ENCODE measurements around the gene ZP2.

The ZP2 gene

DNA sequence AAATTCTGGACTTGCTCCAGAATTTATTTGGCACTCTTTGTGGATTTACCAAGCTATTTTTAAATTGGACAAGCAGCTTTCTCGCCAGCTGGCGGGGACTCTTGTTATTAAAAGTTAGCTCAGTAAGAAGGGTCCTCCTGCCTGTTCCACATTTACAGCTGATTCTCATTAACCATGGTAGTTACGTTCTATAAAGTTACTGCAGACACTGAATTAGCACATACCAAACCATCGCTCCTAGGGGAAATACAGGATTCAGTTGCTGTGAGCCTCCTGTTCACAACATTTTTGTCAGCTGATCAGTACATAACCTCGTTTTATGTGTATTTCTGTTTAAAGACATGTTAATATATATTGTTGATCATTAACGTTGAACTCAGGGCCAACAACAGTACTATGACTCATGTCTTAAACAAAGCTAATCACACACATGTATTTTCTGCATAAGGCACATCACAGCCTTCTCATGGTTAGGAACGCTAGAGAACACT, 48.7 kb downstream of the ZP2 start:
- TF ChIP-seq, protein P1, sequence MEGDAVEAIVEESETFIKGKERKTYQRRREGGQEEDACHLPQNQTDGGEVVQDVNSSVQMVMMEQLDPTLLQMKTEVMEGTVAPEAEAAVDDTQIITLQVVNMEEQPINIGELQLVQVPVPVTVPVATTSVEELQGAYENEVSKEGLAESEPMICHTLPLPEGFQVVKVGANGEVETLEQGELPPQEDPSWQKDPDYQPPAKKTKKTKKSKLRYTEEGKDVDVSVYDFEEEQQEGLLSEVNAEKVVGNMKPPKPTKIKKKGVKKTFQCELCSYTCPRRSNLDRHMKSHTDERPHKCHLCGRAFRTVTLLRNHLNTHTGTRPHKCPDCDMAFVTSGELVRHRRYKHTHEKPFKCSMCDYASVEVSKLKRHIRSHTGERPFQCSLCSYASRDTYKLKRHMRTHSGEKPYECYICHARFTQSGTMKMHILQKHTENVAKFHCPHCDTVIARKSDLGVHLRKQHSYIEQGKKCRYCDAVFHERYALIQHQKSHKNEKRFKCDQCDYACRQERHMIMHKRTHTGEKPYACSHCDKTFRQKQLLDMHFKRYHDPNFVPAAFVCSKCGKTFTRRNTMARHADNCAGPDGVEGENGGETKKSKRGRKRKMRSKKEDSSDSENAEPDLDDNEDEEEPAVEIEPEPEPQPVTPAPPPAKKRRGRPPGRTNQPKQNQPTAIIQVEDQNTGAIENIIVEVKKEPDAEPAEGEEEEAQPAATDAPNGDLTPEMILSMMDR (IDR thresholded peaks at IDR 0.05) = no peak
- DNase-seq = no peak
- Mint-ChIP-seq H3K27ac (peak overlapping the region; percentile 37), H3K4me1 (peaks cover 30% of the 10 kb centered on the region), H3K4me3 (no peak overlapping the region), H3K36me3 (ENCODE audit: low read depth) (peaks cover 37% of the 10 kb centered on the region), H3K27me3 (ENCODE audit: low read depth, poor library complexity) (peaks cover 10% of the 10 kb centered on the region), H3K9me3 (no peaks in the 10 kb centered on the region)

DNA sequence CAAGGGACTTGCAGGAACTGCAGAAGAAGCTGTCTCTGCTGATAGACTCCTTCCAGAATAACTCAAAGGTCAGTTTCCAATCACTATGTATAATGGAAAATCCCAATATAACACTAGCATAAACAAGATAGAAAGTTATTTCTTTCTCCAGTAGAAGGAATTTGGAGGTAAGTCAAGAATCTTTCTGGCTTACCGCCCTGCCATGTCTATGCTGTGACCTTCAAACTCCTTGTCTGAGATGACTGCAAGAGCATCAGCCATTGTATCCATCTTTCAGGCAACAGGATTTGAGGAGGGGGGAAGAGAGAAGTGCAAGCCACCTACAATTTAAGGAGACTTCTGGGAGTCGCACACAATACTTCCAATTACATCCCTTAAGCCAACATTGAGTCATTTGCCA, 50.2 kb downstream of the ZP2 start:
- peaks cover 12% of the 10 kb centered on the region for H3K27me3 Mint-ChIP-seq (ENCODE audit: low read depth, poor library complexity)
- TF ChIP-seq, protein P1 (IDR thresholded peaks at IDR 0.05) = no peak
- H3K4me3 Mint-ChIP-seq = no peak overlapping the region
- no peaks in the 10 kb centered on the region for H3K9me3 Mint-ChIP-seq
- peaks cover 25% of the 10 kb centered on the region for H3K4me1 Mint-ChIP-seq
- H3K36me3 Mint-ChIP-seq (ENCODE audit: low read depth) = peaks cover 37% of the 10 kb centered on the region
- DNase-seq = no peak
- no peak overlapping the region for H3K27ac Mint-ChIP-seq

DNA sequence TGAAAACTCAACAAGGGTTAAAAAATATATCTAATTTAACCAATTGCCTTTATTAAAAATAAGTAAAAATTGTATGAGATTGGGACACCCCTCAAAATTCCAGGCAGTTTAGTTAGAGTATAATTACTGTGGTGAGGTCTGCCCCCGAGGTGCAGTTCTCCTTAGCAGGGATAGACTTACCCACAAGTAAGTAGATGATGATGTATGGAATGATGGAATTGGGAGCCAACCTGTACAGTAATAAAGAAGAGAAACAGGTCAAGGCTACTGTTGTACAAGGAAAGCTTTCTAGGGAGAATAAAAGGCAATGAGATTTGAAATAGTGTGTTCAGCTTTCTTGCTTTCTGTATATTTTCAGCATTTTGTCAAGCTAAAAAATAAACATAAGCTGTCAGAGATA, 51.1 kb downstream of the ZP2 start:
- peaks cover 37% of the 10 kb centered on the region for H3K36me3 Mint-ChIP-seq (ENCODE audit: low read depth)
- no peak overlapping the region for H3K4me3 Mint-ChIP-seq
- no peak for DNase-seq
- TF ChIP-seq, protein P1 (IDR thresholded peaks at IDR 0.05) = no peak
- peaks cover 12% of the 10 kb centered on the region for H3K27me3 Mint-ChIP-seq (ENCODE audit: low read depth, poor library complexity)
- peaks cover 25% of the 10 kb centered on the region for H3K4me1 Mint-ChIP-seq
- H3K27ac Mint-ChIP-seq = no peak overlapping the region
- H3K9me3 Mint-ChIP-seq = no peaks in the 10 kb centered on the region

DNA sequence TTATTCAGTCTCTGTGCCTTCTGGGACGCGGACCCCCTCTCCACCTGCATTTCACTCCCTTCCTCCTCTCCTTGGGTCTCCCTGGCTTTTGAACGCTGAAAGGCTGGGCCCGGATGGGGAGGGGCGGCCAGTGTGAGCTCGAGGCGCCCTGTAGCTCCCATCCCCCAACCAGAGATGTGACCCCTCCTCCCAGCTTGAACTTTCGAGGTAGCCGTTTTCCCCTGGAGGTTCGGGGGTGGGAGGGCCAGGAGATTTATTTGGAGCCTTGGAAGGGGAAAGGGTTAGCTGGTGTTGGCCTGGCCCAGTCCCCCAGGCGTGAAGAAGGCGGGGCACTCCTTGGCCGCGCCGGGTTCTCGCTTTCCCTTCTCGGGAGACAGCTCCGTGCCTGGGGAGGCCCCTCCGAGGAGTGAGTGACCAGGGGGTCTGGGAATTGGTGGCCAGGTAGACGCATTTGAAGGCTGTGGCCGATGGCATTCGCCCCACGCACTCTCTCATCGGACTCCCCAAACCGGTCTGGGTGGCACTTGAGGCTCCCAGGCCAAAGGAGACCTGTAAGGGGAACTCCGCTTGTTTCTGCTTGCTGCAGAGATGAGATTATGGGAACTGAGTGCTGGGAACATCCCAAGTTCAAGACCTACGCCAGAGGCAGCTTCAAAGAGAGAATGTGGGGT, 52.0 kb downstream of the ZP2 start:
- Mint-ChIP-seq H3K9me3 (no peaks in the 10 kb centered on the region), H3K4me1 (peaks cover 25% of the 10 kb centered on the region), H3K27me3 (ENCODE audit: low read depth, poor library complexity) (peaks cover 12% of the 10 kb centered on the region), H3K27ac (peak overlapping the region; percentile 9), H3K4me3 (peak overlapping the region; percentile 91), H3K36me3 (ENCODE audit: low read depth) (peaks cover 29% of the 10 kb centered on the region)
- DNase-seq = peak; percentile 55
- TF ChIP-seq, protein P1 (IDR thresholded peaks at IDR 0.05) = no peak

DNA sequence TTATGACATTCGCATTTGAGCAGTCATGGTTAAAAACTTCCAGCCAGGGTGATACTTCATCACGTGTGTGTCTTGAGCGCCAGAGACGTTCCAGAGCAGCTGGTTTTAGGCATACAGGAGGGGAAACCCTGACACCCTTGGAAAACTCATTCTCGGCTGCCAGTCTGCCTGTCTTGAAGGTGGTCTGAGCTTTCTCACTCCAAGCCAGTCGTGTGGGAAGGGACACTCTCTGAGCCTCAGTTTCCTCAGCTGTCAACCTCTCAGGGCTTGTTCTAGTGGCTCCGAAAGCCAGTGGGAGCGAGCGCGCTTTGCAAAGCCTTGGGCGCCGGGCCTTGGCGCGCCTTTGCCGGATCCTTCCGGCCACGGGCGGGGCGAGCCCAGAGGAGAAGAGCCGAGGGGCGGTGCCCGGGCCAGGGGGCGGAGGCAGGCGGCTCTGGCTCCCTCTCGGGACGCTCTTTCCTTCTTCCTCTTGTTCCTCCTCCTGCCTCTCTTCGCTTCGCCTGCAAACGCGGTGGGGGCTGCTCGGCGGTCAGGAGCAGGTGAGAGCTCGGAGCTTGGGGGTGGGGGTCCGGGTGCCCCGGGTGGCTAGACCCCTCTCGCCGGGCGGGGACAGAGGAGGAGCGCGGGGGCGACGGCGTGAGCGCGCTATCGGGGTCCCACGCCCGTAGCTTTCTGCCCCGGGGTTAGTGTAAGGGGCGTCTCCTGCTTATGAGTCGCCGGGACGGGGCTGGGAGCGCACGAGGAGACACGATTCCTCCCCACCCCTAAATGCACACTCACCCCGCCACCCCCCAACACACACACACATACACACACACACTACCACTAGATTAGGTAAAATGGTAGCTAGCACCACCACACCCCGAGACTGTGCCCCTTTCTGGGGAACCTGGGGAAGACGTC, 52.9 kb downstream of the ZP2 start, which contains the start of gene LDAF1:
TSS of gene LDAF1 (plus strand) at position 467 of the 903 bp plus-strand sequence. CDS start 2,509 bp downstream, outside the sequence.
- TF ChIP-seq, protein P1 (IDR thresholded peaks at IDR 0.05) = no peak
- Mint-ChIP-seq H3K27ac (peak within 1 kb of the TSS; percentile 9), H3K4me3 (peak within 1 kb of the TSS; percentile 91), H3K4me1 (peaks cover 25% of the 10 kb centered on the region), H3K9me3 (no peaks in the 10 kb centered on the region), H3K27me3 (ENCODE audit: low read depth, poor library complexity) (peaks cover 12% of the 10 kb centered on the region), H3K36me3 (ENCODE audit: low read depth) (peaks cover 22% of the 10 kb centered on the region)
- DNase-seq = peak; percentile 91
